K562 (cell line): ENCODE results near the gene ZFYVE19. TPM values are rescaled to one million over a fixed set of nuclear protein-coding genes. Genes with fewer than 3 reads are reported as not detected.

Experiments used
- ATAC-seq: fragments of 200-7000 bp; cut with Tn5 transposase; 3 replicates; pipeline ENCODE4 v1.9.1; 2020; ENCODE audit warnings: moderate library complexity
- BruUV-seq: library from RNA; stranded (reverse); fragments of 400-500 nt; replicated peaks from 2 replicates; lab custom pipeline; 2021; lab: Mats Ljungman, UMichigan
- CTCF ChIA-PET: fragments of 300-600 bp; formaldehyde crosslinking; extraction: SDS; loops from one replicate; lab custom pipeline; 2021; ENCODE audit warnings: low intra/inter-chr PET ratio; lab: Yijun Ruan, JAX
- POLR2A ChIA-PET: fragments of 300-600, 350-650 bp; sonication (Branson Sonifier 250); formaldehyde crosslinking; extraction: SDS; loops from one replicate; lab custom pipeline; 2021; ENCODE audit warnings: antibody characterized with exemption, inconsistent platforms; lab: Yijun Ruan, JAX
- DNase-seq, 4 experiments: peaks; one replicate each; pipeline versions ENCODE4 v3.0.0 to v3.0.0-alpha.2; 2011 to 2018; ENCODE audit warnings: low spot score in 3 of 4, mixed read lengths in 3 of 4; ENCODE audit errors: extremely low read depth in 1 of 4
- FAIRE-seq: peaks from 2 replicates; lab custom pipeline; 2011; peaks lifted over from hg19 to GRCh38; lab: Jason Lieb, UNC
- H2AFZ ChIP-seq: 2 replicates; pipeline ENCODE4 v1.6.0; 2011; ENCODE audit warnings: low read depth, low read length, control low read depth, inconsistent platforms
- H3K27ac ChIP-seq: fragments of 200-600 bp; 3 replicates; pipeline ENCODE4 v1.8.0; 2011; ENCODE audit warnings: low read depth, mild to moderate bottlenecking, control low read depth, inconsistent platforms, low read length, moderate library complexity, mixed read lengths; ENCODE audit errors: extremely low read depth
- H3K27me3 ChIP-seq, 2 experiments: fragments of 300-600 bp in 1 of 2; 2 replicates in 1 of 2; 3 replicates in 1 of 2; pipeline versions ENCODE4 v1.6.0 to v1.8.0; 2011; ENCODE audit warnings: inconsistent platforms in 2 of 2, low read length in 2 of 2, mild to moderate bottlenecking in 1 of 2, mixed read lengths in 1 of 2, moderate library complexity in 1 of 2; ENCODE audit not compliant: control insufficient read depth in 2 of 2, insufficient read depth in 2 of 2
- H3K36me3 ChIP-seq: fragments of 300-600 bp; 3 replicates; pipeline ENCODE4 v1.8.0; 2011; ENCODE audit warnings: mild to moderate bottlenecking, low read length, inconsistent platforms; ENCODE audit not compliant: control insufficient read depth, insufficient read depth
- H3K4me1 ChIP-seq, 2 experiments: fragments of 200-600 bp in 1 of 2; replicated peaks in 1 of 2; 2 replicates in 1 of 2; 3 replicates in 1 of 2; pipeline versions ENCODE4 v1.5.1 to v1.8.0; 2011; ENCODE audit warnings: inconsistent platforms in 2 of 2, low read length in 2 of 2, mild to moderate bottlenecking in 1 of 2, mixed read lengths in 1 of 2, moderate library complexity in 1 of 2; ENCODE audit not compliant: control insufficient read depth in 2 of 2, insufficient read depth in 2 of 2
- H3K4me2 ChIP-seq: 2 replicates; pipeline ENCODE4 v1.6.1; 2011; ENCODE audit warnings: low read length, control low read depth, inconsistent platforms, mixed read lengths; ENCODE audit not compliant: insufficient read depth
- H3K4me3 ChIP-seq: fragments of 200-600 bp; sonication (generic), shearing (Covaris generic); 2 replicates; pipeline ENCODE4 v1.5.1; 2016; ENCODE audit warnings: control low read depth, inconsistent platforms
- H3K79me2 ChIP-seq: fragments of 200-600 bp; 3 replicates; pipeline ENCODE4 v1.8.0; 2011; ENCODE audit warnings: low read length, inconsistent platforms; ENCODE audit not compliant: control insufficient read depth, insufficient read depth
- H3K9ac ChIP-seq, 2 experiments: 2 replicates each; pipeline versions ENCODE4 v1.6.0 to v1.6.1; 2011; ENCODE audit warnings: low read depth in 2 of 2, low read length in 2 of 2, control low read depth in 1 of 2, inconsistent platforms in 1 of 2, mild to moderate bottlenecking in 1 of 2, mixed read lengths in 1 of 2; ENCODE audit not compliant: insufficient read depth in 1 of 2
- H3K9me1 ChIP-seq: one replicate; pipeline ENCODE4 v1.6.0; 2011; ENCODE audit warnings: inconsistent platforms, mild to moderate bottlenecking, low read length, moderate library complexity; ENCODE audit not compliant: control insufficient read depth, insufficient read depth
- H3K9me3 ChIP-seq: replicated peaks from 2 replicates; pipeline ENCODE4 v1.5.1; 2011; ENCODE audit warnings: low read depth, low read length, inconsistent platforms; ENCODE audit not compliant: control insufficient read depth, insufficient read depth
- H4K20me1 ChIP-seq: replicated peaks from 2 replicates; pipeline ENCODE4 v1.6.1; 2011; ENCODE audit warnings: low read length, inconsistent platforms, mixed read lengths; ENCODE audit not compliant: control insufficient read depth, insufficient read depth
- POLR2G ChIP-seq: fragments of 200-400 bp; formaldehyde crosslinking; IDR thresholded peaks from 2 replicates; pipeline ENCODE4 v1.6.1; 2017; ENCODE audit warnings: low read depth, mild to moderate bottlenecking, antibody characterized with exemption, low read length, moderate library complexity
- WGBS: fragments of 100-300 bp; shearing (Covaris generic); methylation state at CpG from one replicate; pipeline ENCODE4 v1.1.6; 2016; ENCODE audit warnings: low coverage, mixed read lengths; ENCODE audit not compliant: insufficient coverage; ENCODE audit errors: missing lambda C conversion rate; 5-methylcytosine and 5-hydroxymethylcytosine counted together
- in situ Hi-C: fragments of 300-500 bp; cut with MboI; formaldehyde crosslinking; loops from 4 replicates; pipeline ENCODE4 v1.15.0; 2018; ENCODE audit warnings: inconsistent platforms, mixed read lengths
- intact Hi-C: fragments of 100-400 bp; cut with micrococcal nuclease; formaldehyde crosslinking; loops from 2 replicates; pipeline ENCODE4 v1.14.2; 2022
- polyA plus RNA-seq, 8 experiments: library from polyadenylated mRNA; depleted of rRNA in 4 of 8; stranded (reverse) in 5 of 8; unstranded in 3 of 8; fragments of >200 nt; fragmentation: Nextera tagmentation in 2 of 8; fragmentation: Illumina TruSeq in 1 of 8; extraction: Ambion mirVana in 2 of 8; extraction: Trizol in 1 of 8; gene quantifications; 2 replicates each; pipeline versions ENCODE4 v1.2.1 to v1.2.3, GENCODE V29; 2011 to 2014; ENCODE audit warnings: inconsistent platforms in 1 of 8, missing spikeins in 1 of 8
- total RNA-seq, 7 experiments: library from RNA; depleted of rRNA in 6 of 7; stranded (reverse); fragments of >200 nt in 6 of 7; fragmentation: Illumina TruSeq in 2 of 7; extraction: Trizol in 2 of 7; gene quantifications; 2 replicates each; pipeline versions ENCODE4 v1.2.1 to v1.2.3, GENCODE V29; 2011 to 2021; ENCODE audit warnings: low replicate concordance in 1 of 7
- TF ChIP-seq, protein P1 (sequence below): sonication (generic); formaldehyde crosslinking; IDR thresholded peaks from 2 replicates; pipeline ENCODE4 v1.8.1; 2023; ENCODE audit warnings: mild to moderate bottlenecking, missing genetic modification reagents
- TF ChIP-seq, protein P2 (sequence below): fragments of 250-450 bp; sonication (Bioruptor Pico); IDR thresholded peaks from 2 replicates; pipeline ENCODE4 v1.5.1; 2021; ENCODE audit warnings: mild to moderate bottlenecking

ZFYVE19 gene
- total and polyA plus RNA-seq, 9 of the 15 experiments (the other 6 are each of a cell fraction or from before 2014, with no cell fraction given) = 1.5 to 36.8 (median 19.9) TPM

DNA sequence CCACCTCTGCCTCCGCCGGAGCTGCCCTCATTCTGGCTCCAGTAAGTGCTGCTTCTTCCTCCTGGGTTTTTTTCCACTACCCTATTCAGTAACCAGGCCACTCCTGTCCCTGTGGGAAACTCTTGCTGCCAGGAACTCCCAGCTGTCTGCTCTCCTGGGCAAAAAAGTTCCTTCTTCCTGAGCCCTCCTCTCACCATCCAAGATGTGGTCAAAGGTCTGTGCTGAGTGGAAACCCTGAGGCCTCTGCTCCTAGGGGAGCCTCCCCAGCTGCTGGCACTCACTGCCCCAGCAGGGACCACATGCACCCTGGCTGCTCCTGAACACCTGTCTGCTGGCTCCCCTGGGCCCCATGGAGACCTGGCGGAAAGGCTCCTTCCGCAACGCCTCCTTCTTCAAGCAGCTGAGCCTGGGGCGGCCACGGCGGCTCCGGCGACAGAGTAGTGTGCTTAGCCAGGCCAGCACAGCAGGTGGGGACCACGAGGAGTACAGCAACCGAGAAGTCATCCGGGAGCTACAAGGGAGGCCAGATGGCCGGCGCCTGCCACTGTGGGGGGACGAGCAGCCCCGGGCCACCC, 36.7 kb upstream of the ZFYVE19 start:
- intact Hi-C loops = no loop called here
- Histone ChIP-seq H3K4me2 (no peak overlapping the region), H3K79me2 (no peaks in the 10 kb centered on the region), H4K20me1 (no peaks in the 10 kb centered on the region; the same call in none of the 2 replicates)
- 84% methylated on average over 16 of the region's 17 CpGs for WGBS
- ATAC-seq = no peak
- POLR2A ChIA-PET = interaction anchor here (0.6 to 1.1 kb wide), 5 partner anchors 10 to 103 kb away, joined by 3 to 4 read pairs (median 4); no protein-coding TSS in a partner anchor
- TF ChIP-seq, protein P1, sequence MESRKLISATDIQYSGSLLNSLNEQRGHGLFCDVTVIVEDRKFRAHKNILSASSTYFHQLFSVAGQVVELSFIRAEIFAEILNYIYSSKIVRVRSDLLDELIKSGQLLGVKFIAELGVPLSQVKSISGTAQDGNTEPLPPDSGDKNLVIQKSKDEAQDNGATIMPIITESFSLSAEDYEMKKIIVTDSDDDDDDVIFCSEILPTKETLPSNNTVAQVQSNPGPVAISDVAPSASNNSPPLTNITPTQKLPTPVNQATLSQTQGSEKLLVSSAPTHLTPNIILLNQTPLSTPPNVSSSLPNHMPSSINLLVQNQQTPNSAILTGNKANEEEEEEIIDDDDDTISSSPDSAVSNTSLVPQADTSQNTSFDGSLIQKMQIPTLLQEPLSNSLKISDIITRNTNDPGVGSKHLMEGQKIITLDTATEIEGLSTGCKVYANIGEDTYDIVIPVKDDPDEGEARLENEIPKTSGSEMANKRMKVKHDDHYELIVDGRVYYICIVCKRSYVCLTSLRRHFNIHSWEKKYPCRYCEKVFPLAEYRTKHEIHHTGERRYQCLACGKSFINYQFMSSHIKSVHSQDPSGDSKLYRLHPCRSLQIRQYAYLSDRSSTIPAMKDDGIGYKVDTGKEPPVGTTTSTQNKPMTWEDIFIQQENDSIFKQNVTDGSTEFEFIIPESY (CRISPR knock-in tag) = peak; percentile 50; the same call in 1 of the 2 replicates
- peak; percentile 18; the same call in 1 of the 2 replicates for TF ChIP-seq POLR2G
- TF ChIP-seq, protein P2, sequence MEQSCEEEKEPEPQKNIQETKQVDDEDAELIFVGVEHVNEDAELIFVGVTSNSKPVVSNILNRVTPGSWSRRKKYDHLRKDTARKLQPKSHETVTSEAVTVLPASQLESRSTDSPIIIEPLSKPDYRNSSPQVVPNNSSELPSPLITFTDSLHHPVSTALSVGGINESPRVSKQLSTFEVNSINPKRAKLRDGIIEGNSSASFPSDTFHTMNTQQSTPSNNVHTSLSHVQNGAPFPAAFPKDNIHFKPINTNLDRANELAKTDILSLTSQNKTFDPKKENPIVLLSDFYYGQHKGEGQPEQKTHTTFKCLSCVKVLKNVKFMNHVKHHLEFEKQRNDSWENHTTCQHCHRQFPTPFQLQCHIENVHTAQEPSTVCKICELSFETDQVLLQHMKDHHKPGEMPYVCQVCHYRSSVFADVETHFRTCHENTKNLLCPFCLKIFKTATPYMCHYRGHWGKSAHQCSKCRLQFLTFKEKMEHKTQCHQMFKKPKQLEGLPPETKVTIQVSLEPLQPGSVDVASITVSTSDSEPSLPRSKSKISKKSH (CRISPR knock-in tag) = no peak
- TF ChIP-seq, all 486 proteins: peak for 2
- in situ Hi-C loops = no loop called here
- Histone ChIP-seq H3K9me3 (no peaks in the 10 kb centered on the region), H3K27me3 (no peaks in the 10 kb centered on the region), H2AFZ (no peak overlapping the region), H3K27ac (no peak overlapping the region), H3K9ac (peak overlapping the region in 1 of 2 experiments; percentile 68; a peak in 2 of 4 replicates), H3K4me1 (peaks cover 17 to 50% of the 10 kb centered on the region in 2 experiments; a peak in 4 of 5 replicates), H3K9me1 (no peaks in the 10 kb centered on the region), H3K4me3 (no peak overlapping the region), H3K36me3 (peaks cover 41% of the 10 kb centered on the region; the same call in 2 of the 3 replicates)
- DNase-seq (no peak), FAIRE-seq (no peak)
- CTCF ChIA-PET = no interaction called here
- BruUV-seq = no TSS peak
